C4-2B (cell line): ENCODE results near the gene PRSS27.

Source experiments
- CTCF ChIP-seq: fragments of 450-650 bp; conservative IDR thresholded peaks from 2 replicates; pipeline ENCODE4 v1.5.1; 2017; ENCODE audit warnings: mild to moderate bottlenecking
- ZFX ChIP-seq: fragments of 450-650 bp; IDR thresholded peaks from 2 replicates; pipeline ENCODE4 v1.6.1; 2017

- TF ChIP-seq CTCF (no peak), ZFX (no peak)
Observed at GRCh38 chr16:2706085-2706484, 13.9 kb downstream of the PRSS27 start.
